Skeletal muscle cell (primary cell): ENCODE results near the gene GARIN1A.
"Not testable (repeated sequence)": the region's sequence is repeated elsewhere in the genome, so short reads cannot be mapped to it uniquely, and the experiment has no call there.

Experiments used
- DNase-seq: peaks from one replicate; pipeline ENCODE4 v3.0.0-alpha.2; 2010; ENCODE audit warnings: low read depth
- H3K4me3 ChIP-seq: 2 replicates; pipeline ENCODE4 v1.5.1; 2011; ENCODE audit warnings: low read depth, mild to moderate bottlenecking, control low read depth, low read length, moderate library complexity

Gene GARIN1A

DNA sequence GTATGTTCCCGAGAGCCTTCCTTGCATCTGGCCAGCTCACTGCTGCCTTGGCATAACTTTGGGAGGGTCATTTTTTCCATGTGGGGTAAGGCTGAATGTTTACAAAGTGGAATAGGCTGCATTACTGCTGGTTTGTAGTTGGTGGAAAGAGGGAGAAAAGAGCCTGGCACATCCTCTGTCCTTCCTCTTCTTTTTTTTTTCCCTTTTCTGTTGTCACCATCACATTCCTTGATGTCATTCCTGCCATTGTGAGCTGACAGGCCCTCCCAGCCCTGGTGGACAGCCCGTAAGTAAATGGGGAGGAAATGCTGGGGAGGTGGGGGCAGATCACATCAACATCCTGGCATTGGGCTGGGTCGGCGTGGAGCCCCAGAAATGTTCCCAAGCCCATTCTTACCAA is at the start of gene GARIN1A:
TSS of gene GARIN1A (plus strand) at position 301 of the 400 bp plus-strand sequence. CDS start 106 bp downstream, outside the sequence.
- H3K4me3 ChIP-seq = no peak within 1 kb of the TSS
- no peak for DNase-seq

- not testable (repeated sequence) for DNase-seq, H3K4me3 ChIP-seq
These were observed 45.0 kb upstream of the GARIN1A start for GRCh38 chr7:128627124-128627523.

GRCh38 chr7:128633915-128634314 is 38.2 kb upstream of the GARIN1A start:
- DNase-seq, H3K4me3 ChIP-seq: not testable (repeated sequence)

- not testable (repeated sequence) for DNase-seq, H3K4me3 ChIP-seq
These were observed 26.9 kb upstream of the GARIN1A start for GRCh38 chr7:128645206-128645605.

GRCh38 chr7:128645844-128646243 is 26.2 kb upstream of the GARIN1A start:
- not testable (repeated sequence) for DNase-seq, H3K4me3 ChIP-seq

DNA sequence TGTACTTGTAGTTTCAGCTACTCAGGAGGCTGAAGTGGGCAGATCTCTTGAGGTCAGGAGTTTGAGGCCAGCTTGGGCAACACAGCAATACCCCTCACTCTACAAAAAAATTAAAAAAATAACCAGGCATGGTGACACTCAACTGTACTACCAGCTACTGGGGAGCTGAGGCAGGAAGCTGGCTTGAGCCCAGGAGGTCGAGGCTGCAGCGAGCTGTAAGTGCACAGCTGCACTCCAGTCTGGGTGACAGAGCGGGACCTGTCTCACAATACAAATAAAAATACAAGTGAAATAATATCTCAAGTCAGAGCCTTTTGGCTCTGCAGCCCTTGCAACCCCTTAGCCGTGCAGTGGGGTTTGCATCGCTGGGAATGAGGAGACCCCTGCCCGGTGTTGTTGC is 25.2 kb upstream of the GARIN1A start:
- not testable (repeated sequence) for H3K4me3 ChIP-seq, DNase-seq

GRCh38 chr7:128651096-128651495 is 21.0 kb upstream of the GARIN1A start:
- DNase-seq, H3K4me3 ChIP-seq: not testable (repeated sequence)

DNA sequence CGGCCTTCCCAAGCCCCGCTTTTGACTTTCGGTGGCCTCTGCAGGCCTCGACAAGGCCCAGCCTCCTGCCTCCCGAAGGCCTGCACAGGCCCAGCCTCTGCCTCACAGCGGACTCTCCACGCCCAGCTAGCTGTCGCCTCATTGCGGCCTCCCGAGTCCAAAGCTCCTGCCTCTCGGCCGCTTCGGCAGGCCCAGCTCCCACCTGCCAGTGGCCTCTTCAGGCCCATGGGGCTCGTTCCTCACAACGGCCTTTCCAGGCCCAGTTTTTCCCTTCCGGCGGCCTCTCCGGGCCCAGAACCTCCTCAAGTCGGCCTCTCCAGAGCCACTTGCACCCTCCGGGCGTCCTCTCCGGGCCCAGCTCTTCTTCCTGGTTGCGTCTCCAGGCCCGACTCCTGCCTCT is 19.5 kb upstream of the GARIN1A start:
- H3K4me3 ChIP-seq, DNase-seq: not testable (repeated sequence)

DNA sequence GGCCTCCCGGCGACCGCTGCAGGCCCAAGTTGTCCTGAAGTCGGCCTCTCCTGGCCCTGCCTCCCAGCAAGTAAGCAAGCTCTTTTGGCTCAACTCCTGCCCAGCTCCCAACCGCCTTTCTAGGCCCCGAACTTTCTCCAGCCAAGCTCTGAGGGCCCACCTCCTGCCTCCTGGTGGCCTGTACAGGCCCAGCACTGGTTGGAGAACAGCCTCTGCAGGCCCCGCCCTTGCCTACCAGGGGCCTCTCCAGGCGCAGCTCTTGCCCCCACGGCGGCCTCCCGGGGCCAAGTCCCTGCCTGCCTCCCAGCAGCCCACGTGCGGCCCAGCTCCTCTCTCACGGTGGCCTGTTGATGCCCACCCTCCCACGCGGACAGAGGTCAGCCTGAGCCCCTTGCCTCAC is 18.9 kb upstream of the GARIN1A start:
- not testable (repeated sequence) for DNase-seq, H3K4me3 ChIP-seq

GRCh38 chr7:128654080-128654479 is 18.0 kb upstream of the GARIN1A start:
- H3K4me3 ChIP-seq, DNase-seq: not testable (repeated sequence)

- DNase-seq, H3K4me3 ChIP-seq: not testable (repeated sequence)
These were observed 17.6 kb upstream of the GARIN1A start for GRCh38 chr7:128654501-128654900.

DNA sequence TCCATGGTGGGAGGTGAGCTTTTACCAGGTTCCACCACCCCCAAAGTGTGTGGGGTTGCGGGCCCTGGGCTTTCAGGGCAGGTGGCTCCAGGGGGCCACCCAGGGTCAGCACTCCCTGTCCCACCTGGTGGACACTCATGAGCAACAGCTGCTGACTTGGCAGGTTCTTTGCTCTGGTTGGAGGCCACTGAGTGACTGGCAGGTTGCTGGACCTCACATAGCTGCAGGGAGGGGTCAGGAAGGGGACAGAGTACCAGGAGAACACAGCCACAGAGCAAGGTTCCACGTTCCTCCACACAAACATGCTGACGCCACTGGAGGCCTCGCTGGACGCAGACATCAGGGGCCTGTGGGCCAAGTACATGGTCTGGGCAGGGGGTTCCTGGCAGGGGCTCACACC is 13.7 kb upstream of the GARIN1A start:
- not testable (repeated sequence) for DNase-seq, H3K4me3 ChIP-seq

DNA sequence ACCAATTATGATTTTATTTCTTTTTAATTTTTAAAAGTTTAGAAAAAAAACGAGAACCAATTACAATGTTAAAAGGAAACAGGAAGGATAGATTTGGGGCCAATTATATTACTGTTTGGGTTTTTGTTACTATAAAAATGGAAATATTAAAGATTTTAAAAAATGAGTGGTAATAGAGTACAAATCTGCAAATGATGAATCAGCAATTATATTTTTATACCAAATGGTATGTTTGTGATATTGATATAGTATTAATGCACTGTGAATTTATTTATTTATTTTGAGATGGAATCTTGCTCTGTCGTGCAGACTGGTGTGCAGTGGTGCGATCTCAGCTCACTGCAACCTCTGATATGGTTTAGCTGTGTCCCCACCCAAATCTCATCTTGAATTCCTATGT is 11.5 kb upstream of the GARIN1A start:
- no peak overlapping the region for H3K4me3 ChIP-seq
- DNase-seq = no peak

GRCh38 chr7:128661446-128661845 is 10.6 kb upstream of the GARIN1A start:
- no peak for DNase-seq

GRCh38 chr7:128662091-128662490 is 10.0 kb upstream of the GARIN1A start:
- no peak overlapping the region for H3K4me3 ChIP-seq
- DNase-seq = no peak

More at GRCh38 chr7:128661446-128661845, 10.6 kb upstream of the GARIN1A start:
- no peak overlapping the region for H3K4me3 ChIP-seq

DNA sequence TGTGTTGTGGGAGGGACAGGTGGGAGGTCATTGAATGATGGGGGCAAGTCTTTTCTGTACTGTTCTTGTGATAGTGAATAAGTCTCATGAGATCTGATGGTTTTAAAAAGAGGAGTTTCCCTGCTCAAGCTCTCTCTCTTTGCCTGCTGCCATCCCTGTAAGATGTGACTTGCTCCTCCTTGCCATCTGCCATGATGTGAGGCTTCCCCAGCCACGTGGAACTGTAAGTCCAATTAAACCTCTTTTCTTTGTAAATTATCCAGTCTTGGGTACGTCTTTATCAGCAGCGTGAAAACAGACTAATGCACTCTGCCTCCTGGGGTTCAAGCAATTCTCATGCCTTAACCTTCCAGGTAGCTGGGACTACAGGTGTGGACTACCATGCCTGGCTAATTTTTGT is 8.9 kb upstream of the GARIN1A start:
- not testable (repeated sequence) for DNase-seq, H3K4me3 ChIP-seq

DNA sequence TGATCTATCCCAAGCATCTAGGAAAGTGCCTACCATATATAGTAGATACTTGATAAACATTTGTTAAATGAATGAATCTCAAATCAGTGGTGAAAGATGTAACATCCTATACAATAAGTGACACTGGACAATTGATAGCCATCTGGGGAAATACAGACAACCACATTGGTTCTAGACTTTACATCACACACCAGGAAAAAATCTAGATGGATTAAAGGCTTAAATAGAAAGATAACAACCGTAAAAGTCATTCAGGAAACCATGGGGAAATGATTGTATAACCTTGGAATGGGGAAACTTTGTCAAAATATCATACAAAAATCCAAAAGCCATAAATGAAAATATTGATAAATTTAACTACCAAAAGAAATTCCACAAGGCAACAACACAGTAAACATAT is 7.0 kb upstream of the GARIN1A start:
- DNase-seq = no peak
- no peak overlapping the region for H3K4me3 ChIP-seq

- no peak overlapping the region for H3K4me3 ChIP-seq
- no peak for DNase-seq
These were observed 5.9 kb upstream of the GARIN1A start for GRCh38 chr7:128666200-128666599.

GRCh38 chr7:128672927-128673517 is 930 bp downstream of the GARIN1A start:
- no peak overlapping the region for H3K4me3 ChIP-seq
- DNase-seq = no peak

DNA sequence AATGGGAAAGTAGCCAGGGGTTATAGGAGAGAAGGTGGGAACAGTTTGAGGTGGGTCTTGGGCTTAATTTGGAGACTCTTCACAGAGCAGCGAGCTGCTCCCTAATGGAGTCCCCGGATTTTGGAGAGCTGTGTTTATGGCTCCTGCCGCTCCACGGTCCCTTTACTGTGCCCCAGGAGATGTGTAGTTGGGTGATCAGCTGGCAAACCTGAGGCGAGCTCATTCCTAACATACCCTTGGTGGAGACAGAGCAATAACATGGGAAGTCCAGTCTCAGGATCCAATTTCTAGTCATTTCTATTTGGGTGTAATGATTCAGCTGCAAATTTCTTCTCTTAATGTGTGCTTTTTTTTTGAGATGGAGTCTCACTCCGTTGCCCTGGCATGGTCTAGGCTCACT is 1.5 kb downstream of the GARIN1A start:
- H3K4me3 ChIP-seq = no peak overlapping the region
- no peak for DNase-seq

- DNase-seq = no peak
- H3K4me3 ChIP-seq = no peak overlapping the region
These were observed 4.6 kb downstream of the GARIN1A start for GRCh38 chr7:128676665-128677064.

GRCh38 chr7:128679920-128680319 is 7.8 kb downstream of the GARIN1A start:
- DNase-seq = no peak
- H3K4me3 ChIP-seq = no peak overlapping the region
